Stimulated activated CD8-positive, alpha-beta memory T cell treated with anti-CD3 and anti-CD28 coated beads, Interleukin-4, amount 100 ng/mL, for 4 hours (primary cell): ENCODE measurements around the gene ENAH.

ENCODE experiments used
- DNase-seq, 2 donors: peaks; one replicate each; pipeline ENCODE4 v3.0.0-alpha.2; 2020; ENCODE audit warnings: low read depth in 2 of 2, low spot score in 1 of 2

ENAH gene

GRCh38 chr1:225441314-225442122 lies 211.4 kb downstream of the ENAH start:
- DNase-seq: no peak

- DNase-seq: no peak
Measured at GRCh38 chr1:225440380-225441221, 212.3 kb downstream of the ENAH start.

- no peak for DNase-seq
Measured at GRCh38 chr1:225437710-225438437, 215.0 kb downstream of the ENAH start.
